ENCODE results near the gene CPEB3. TPM values are rescaled to one million over a fixed set of nuclear protein-coding genes. Genes with fewer than 3 reads are reported as not detected.
"Not testable (repeated sequence)": the region's sequence is repeated elsewhere in the genome, so short reads cannot be mapped to it uniquely, and the experiment has no call there.

CPEB3 gene
- total RNA-seq, 1 donor from 2014 or later: 1.9 TPM

DNA sequence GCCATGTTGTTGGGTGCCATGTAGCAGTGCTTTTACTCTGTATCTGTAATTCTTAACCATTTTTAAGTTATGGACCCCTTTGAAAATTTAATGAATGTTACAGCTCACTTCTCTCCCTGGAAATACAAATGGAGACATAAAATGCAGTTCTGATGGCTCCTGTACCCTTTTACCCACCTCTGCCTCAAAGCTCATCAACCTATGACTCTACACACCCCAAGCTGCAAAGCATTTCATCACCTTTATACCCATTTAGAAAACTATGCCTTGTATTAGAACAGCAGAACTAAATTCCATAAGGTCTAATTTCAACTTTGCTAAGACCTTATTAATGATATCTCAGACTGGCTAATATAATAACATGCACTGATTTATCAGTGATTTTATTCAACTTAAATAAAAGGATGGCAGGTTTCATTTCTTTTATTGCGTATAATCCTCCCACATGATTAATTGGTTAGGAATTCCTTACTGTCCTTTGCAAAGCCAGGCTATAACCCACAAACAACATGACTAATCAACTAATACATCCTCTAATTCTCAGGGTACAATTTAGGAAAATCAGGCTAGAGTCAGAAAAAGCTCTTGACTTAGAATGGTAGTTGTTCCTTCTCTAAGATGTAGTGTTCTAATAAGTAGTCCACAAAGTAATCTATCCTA is 68.1 kb downstream of the CPEB3 start:
- Mint-ChIP-seq H3K4me1 (ENCODE audit: low read depth) (no peaks in the 10 kb centered on the region), H3K27ac (no peak overlapping the region), H3K36me3 (ENCODE audit: low read depth) (no peaks in the 10 kb centered on the region), H3K4me3 (ENCODE audit: low read depth) (no peak overlapping the region), H3K27me3 (ENCODE audit: low read depth) (peaks cover 6% of the 10 kb centered on the region), H3K9me3 (no peaks in the 10 kb centered on the region)
- DNase-seq (ENCODE audit: low spot score): no peak
- intact Hi-C loops (cut with micrococcal nuclease): no loop called here

DNA sequence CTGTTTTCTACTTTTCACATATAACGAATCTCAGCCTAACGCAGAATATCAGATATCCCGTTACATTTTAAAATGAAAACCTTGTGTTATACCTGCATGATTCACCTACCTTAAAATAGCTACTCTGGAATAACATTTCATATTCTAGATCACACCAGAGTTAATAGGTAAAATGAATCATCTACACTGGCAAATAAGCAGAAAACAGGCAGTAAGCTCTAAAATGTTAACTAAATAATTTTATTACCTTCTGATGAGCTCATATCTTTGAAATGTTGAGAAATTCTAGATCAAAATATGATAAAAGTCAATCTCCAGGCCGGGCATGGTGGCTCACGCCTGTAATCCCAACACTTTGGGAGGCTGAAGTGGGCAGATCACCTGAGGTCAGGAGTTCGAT is 71.3 kb downstream of the CPEB3 start:
- Mint-ChIP-seq H3K27ac (no peak overlapping the region), H3K4me3 (ENCODE audit: low read depth) (no peak overlapping the region), H3K9me3 (no peaks in the 10 kb centered on the region), H3K36me3 (ENCODE audit: low read depth) (no peaks in the 10 kb centered on the region), H3K27me3 (ENCODE audit: low read depth) (peaks cover 6% of the 10 kb centered on the region), H3K4me1 (ENCODE audit: low read depth) (no peaks in the 10 kb centered on the region)
- intact Hi-C loops (cut with micrococcal nuclease): no loop called here
- no peak for DNase-seq (ENCODE audit: low spot score)

DNA sequence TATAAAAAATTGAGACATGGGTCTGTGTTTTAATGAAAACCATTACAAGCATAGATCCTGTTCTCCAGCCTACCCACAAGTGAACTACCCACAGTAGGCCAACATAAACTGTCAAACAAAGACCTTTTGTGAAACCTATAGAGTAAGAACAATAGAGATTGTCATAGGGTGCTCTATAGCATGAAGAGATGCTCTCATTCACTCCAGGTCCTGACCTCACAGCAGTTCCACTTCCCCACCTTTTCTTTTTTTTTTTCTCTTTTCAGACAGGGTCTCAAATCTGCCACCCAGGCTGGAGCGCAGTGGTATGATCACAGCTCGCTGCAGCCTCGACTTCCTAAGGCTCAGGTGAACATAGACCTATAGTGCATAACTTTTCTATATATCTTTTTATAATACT is 72.3 kb downstream of the CPEB3 start:
- no peaks in the 10 kb centered on the region for H3K9me3 Mint-ChIP-seq
- H3K4me3 Mint-ChIP-seq (ENCODE audit: low read depth): no peak overlapping the region
- DNase-seq (ENCODE audit: low spot score): no peak
- H3K4me1 Mint-ChIP-seq (ENCODE audit: low read depth): peaks cover 3% of the 10 kb centered on the region
- H3K27me3 Mint-ChIP-seq (ENCODE audit: low read depth): peaks cover 8% of the 10 kb centered on the region
- H3K27ac Mint-ChIP-seq: no peak overlapping the region
- intact Hi-C loops (cut with micrococcal nuclease): no loop called here
- no peaks in the 10 kb centered on the region for H3K36me3 Mint-ChIP-seq (ENCODE audit: low read depth)

DNA sequence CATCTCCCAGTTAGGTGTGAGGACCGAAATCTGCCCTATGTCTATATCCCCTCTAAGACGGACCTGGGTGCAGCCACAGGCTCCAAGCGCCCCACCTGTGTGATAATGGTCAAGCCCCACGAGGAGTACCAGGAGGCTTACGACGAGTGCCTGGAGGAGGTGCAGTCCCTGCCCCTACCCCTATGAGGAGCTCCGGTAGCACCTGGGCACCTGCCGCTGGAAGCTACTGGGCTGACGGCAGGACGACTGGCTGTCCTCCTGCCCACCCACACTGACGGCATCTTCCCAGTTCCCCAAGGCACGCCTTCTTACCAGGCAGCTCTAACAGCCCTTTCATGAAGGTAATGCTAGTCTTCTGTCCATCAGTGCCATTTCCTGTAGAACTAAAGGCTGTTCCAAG is 74.3 kb downstream of the CPEB3 start:
- H3K9me3 Mint-ChIP-seq; intact Hi-C loops (cut with micrococcal nuclease); H3K36me3 Mint-ChIP-seq (ENCODE audit: low read depth); H3K4me1 Mint-ChIP-seq (ENCODE audit: low read depth); H3K27ac Mint-ChIP-seq; H3K4me3 Mint-ChIP-seq (ENCODE audit: low read depth); DNase-seq (ENCODE audit: low spot score): not testable (repeated sequence)
- H3K27me3 Mint-ChIP-seq (ENCODE audit: low read depth): peaks cover 13% of the 10 kb centered on the region

DNA sequence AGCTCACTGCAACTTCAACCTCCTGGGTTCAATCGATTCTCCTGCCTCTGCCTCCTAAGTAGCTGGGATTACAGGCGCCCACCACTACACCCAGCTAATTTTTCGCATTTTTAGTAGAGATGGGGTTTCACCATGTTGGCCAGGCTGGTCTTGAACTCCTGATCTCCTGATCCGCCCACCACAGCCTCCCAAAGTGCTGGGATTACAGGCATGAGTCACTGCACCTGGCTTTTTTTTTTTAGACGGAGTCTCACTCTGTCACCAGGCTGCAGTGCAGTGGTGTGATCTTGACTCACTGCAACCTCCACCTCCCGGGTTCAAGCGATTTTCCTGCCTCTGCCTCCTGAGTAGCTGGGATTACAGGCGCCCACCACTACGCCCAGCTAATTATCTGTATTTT is 75.7 kb downstream of the CPEB3 start:
- Mint-ChIP-seq H3K27me3 (ENCODE audit: low read depth) (peaks cover 15% of the 10 kb centered on the region), H3K4me1 (ENCODE audit: low read depth) (peaks cover 12% of the 10 kb centered on the region)
- DNase-seq (ENCODE audit: low spot score); H3K4me3 Mint-ChIP-seq (ENCODE audit: low read depth); intact Hi-C loops (cut with micrococcal nuclease); H3K27ac Mint-ChIP-seq; H3K9me3 Mint-ChIP-seq; H3K36me3 Mint-ChIP-seq (ENCODE audit: low read depth): not testable (repeated sequence)

DNA sequence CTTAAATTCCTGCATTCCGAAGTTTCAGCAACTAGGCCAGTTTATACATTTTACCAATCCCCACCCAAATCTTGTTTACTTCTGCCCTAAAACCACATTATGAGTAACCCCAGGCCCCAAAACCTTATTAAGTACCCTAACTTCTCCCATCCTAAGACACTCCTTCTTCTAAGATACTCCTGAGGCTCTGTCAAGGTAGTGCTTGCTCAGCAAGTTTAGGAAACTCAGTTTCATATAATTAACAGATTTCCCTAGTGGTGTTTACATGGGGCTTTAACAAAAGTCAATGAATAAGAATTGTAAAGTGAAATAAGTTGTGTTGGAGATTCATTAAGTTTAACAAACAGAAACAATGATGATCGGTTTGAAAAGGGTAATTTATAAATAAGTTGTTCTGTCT is 77.8 kb downstream of the CPEB3 start:
- H3K27me3 Mint-ChIP-seq (ENCODE audit: low read depth): peaks cover 25% of the 10 kb centered on the region
- no peak overlapping the region for H3K27ac Mint-ChIP-seq
- H3K4me1 Mint-ChIP-seq (ENCODE audit: low read depth): peaks cover 12% of the 10 kb centered on the region
- peaks cover 3% of the 10 kb centered on the region for H3K36me3 Mint-ChIP-seq (ENCODE audit: low read depth)
- H3K9me3 Mint-ChIP-seq: no peaks in the 10 kb centered on the region
- no peak for DNase-seq (ENCODE audit: low spot score)
- H3K4me3 Mint-ChIP-seq (ENCODE audit: low read depth): no peak overlapping the region
- intact Hi-C loops (cut with micrococcal nuclease): loop anchor here (5.0 kb wide), 3 partner anchors 79 to 251 kb away; partner anchors contain the start of genes CPEB3 and MARCHF5

DNA sequence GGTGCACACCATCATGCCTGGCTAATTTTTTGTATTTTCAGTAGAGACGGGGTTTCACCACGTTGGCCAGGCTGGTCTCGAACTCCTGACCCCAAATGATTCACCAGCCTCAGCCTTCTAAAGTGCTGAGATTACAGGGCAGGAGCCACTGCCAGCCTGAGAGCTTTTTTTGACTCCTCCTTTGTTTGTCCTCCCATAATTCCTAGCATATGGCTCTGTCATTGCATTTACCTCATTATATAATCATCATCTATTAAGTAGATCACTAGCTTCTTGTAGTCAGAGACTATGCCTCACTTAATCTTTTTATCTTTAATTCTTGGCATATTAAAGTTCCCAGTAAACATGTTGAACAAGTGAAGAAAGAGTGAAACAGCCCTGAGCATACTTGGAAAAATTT is 82.1 kb downstream of the CPEB3 start:
- Mint-ChIP-seq H3K4me1 (ENCODE audit: low read depth) (peaks cover 10% of the 10 kb centered on the region), H3K4me3 (ENCODE audit: low read depth) (no peak overlapping the region), H3K9me3 (no peaks in the 10 kb centered on the region), H3K27me3 (ENCODE audit: low read depth) (peaks cover 23% of the 10 kb centered on the region), H3K27ac (no peak overlapping the region), H3K36me3 (ENCODE audit: low read depth) (peaks cover 3% of the 10 kb centered on the region)
- DNase-seq (ENCODE audit: low spot score): no peak
- intact Hi-C loops (cut with micrococcal nuclease): no loop called here

DNA sequence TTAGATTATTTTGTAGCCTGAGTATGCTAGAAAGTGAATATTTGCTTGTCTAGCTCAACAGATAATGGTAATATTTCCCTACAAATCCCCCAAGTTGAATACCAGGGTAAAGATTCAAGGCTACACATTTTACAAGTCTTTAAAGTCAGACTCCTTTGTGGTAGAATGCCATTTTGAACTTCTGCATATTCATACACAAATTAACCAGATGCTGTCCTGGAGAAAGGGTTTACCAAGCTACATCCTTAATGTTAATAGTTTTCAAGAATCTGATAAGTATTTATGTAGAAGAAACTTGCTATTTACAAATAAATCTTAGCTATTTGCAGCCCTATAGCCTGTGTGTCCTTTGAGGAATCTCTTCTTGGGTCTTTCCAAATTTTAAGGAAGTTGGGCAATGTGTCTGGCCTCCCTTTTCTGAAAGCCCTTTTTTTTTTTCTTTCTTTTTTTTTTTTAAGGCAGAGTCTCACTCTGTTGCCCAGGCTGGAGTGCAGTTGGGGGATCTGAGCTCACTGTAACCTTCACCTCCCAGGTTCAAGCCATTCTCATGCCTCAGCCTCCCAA is 82.6 kb downstream of the CPEB3 start:
- Mint-ChIP-seq H3K36me3 (ENCODE audit: low read depth) (peaks cover 3% of the 10 kb centered on the region), H3K27ac (no peak overlapping the region), H3K9me3 (no peaks in the 10 kb centered on the region), H3K4me3 (ENCODE audit: low read depth) (no peak overlapping the region), H3K27me3 (ENCODE audit: low read depth) (peaks cover 21% of the 10 kb centered on the region), H3K4me1 (ENCODE audit: low read depth) (peaks cover 9% of the 10 kb centered on the region)
- intact Hi-C loops (cut with micrococcal nuclease): no loop called here
- DNase-seq (ENCODE audit: low spot score): no peak

DNA sequence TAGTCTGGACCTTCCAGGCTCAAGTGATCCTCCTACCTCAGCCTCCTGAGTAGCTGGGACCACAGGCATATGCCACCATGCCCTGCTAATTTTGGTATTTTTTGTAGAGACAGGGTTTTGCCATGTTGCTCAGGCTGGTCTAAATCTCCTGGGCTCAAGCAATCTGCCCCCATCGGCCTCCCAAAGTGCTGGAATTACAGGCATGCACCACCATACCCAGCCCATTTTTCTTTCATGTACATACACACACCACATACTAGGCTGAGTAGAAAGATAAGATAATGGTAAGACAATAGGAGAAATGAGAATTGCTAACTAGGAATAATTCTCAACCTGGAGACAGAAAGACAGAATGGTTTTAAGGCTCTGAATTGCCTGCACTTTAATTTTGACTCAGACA is 83.8 kb downstream of the CPEB3 start:
- no peaks in the 10 kb centered on the region for H3K9me3 Mint-ChIP-seq
- H3K27me3 Mint-ChIP-seq (ENCODE audit: low read depth): peaks cover 16% of the 10 kb centered on the region
- H3K4me3 Mint-ChIP-seq (ENCODE audit: low read depth): no peak overlapping the region
- H3K27ac Mint-ChIP-seq: no peak overlapping the region
- H3K4me1 Mint-ChIP-seq (ENCODE audit: low read depth): peaks cover 5% of the 10 kb centered on the region
- H3K36me3 Mint-ChIP-seq (ENCODE audit: low read depth): no peaks in the 10 kb centered on the region
- intact Hi-C loops (cut with micrococcal nuclease): no loop called here
- no peak for DNase-seq (ENCODE audit: low spot score)

DNA sequence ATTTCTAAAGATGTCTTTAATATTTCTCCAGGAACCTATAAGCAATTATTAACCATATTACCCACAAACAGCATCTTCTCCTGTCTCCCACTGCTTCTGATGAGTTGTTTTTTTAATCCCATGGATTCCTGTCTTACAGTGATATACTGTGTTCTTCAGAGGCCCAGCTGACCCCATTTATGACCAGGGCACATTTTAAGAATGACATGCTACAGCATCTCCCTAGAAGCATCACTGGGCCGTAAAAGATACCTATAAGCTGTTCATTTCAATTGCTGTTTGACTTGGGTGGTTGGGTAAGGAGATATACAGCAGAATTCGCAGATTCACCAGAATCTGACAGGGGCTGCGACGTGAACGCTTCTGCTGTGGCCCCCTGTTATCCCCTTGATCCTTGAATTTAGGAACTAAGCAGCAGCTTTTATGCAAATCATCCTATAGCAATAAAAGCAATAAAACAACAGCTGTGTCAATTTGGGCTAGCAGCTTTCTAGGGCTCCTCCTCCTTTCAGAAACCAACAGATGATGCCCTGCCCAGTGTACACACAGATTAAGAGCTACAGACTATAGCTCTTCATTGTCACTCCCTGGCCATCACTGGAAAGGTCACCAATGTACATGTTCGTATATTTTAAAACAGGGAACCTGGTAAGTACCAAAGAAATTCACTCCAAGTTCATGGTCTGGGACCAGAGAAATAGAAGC is 86.8 kb downstream of the CPEB3 start:
- Mint-ChIP-seq H3K4me1 (ENCODE audit: low read depth) (peaks cover 6% of the 10 kb centered on the region), H3K36me3 (ENCODE audit: low read depth) (no peaks in the 10 kb centered on the region), H3K27me3 (ENCODE audit: low read depth) (peaks cover 4% of the 10 kb centered on the region), H3K9me3 (no peaks in the 10 kb centered on the region), H3K4me3 (ENCODE audit: low read depth) (no peak overlapping the region), H3K27ac (no peak overlapping the region)
- intact Hi-C loops (cut with micrococcal nuclease): no loop called here
- DNase-seq (ENCODE audit: low spot score): no peak

DNA sequence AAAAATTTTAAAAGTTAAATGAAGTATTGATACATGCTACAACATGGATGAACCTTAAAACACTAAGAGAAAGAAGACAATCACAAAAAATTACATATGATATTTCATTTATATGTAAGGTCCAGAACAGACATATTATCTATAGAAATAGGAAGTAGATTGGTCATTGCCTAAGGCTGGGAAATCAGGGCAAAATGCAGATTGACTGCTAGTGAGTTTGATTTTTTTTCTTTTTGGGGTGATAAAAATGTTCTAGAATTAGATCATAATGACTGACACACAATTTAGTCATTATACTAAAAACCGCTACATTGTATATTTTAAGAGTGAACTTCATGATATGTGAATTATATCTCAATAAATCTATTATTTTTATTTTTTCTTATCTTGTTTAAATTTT is 88.3 kb downstream of the CPEB3 start:
- no peaks in the 10 kb centered on the region for H3K36me3 Mint-ChIP-seq (ENCODE audit: low read depth)
- H3K4me1 Mint-ChIP-seq (ENCODE audit: low read depth): peaks cover 6% of the 10 kb centered on the region
- H3K27me3 Mint-ChIP-seq (ENCODE audit: low read depth): peaks cover 3% of the 10 kb centered on the region
- no peak overlapping the region for H3K27ac Mint-ChIP-seq
- DNase-seq (ENCODE audit: low spot score): no peak
- H3K9me3 Mint-ChIP-seq: no peaks in the 10 kb centered on the region
- no peak overlapping the region for H3K4me3 Mint-ChIP-seq (ENCODE audit: low read depth)
- intact Hi-C loops (cut with micrococcal nuclease): no loop called here

DNA sequence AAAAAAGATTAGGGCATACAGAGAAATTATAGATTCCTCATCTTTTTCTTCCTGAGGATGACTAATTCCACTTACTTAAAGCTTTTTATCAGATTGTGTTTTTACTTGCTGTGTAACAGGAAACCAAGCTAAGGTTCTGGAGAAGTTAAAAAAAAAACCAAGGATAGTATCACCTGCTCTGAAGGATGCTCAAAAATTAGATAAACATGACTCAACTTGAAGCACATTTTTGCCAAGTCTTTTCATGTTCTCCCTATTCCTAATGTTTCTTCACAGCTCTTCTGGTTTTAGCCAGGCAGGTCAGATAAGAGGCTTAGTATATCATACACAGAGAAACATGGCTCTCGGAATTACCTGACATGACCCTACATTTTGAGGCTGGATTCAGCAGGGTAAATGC is 90.3 kb downstream of the CPEB3 start:
- Mint-ChIP-seq H3K9me3 (no peaks in the 10 kb centered on the region), H3K27ac (no peak overlapping the region), H3K36me3 (ENCODE audit: low read depth) (no peaks in the 10 kb centered on the region), H3K4me3 (ENCODE audit: low read depth) (no peak overlapping the region), H3K4me1 (ENCODE audit: low read depth) (peaks cover 6% of the 10 kb centered on the region), H3K27me3 (ENCODE audit: low read depth) (peaks cover 3% of the 10 kb centered on the region)
- no peak for DNase-seq (ENCODE audit: low spot score)
- intact Hi-C loops (cut with micrococcal nuclease): no loop called here

DNA sequence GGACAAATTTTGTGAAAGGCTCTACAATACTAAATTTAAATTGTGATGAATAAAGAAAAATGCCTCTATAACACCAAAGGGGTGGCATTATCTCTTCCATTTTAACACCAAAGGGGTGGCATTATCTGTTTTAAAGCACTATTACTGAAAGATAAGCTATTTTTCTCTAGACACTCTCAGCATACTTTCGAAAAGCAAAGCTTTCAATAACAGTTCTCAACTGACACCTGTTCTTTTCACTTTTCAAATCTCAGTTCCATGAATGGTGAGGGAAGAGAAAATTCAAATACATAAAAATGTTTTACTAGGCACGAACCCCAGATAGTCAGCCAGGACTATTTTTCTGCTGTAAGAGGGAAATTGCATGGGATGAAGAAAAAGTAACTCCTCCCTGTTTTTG is 103.8 kb downstream of the CPEB3 start:
- no peaks in the 10 kb centered on the region for H3K27me3 Mint-ChIP-seq (ENCODE audit: low read depth)
- H3K9me3 Mint-ChIP-seq: no peaks in the 10 kb centered on the region
- H3K4me3 Mint-ChIP-seq (ENCODE audit: low read depth): no peak overlapping the region
- no peak overlapping the region for H3K27ac Mint-ChIP-seq
- no peak for DNase-seq (ENCODE audit: low spot score)
- H3K4me1 Mint-ChIP-seq (ENCODE audit: low read depth): no peaks in the 10 kb centered on the region
- no peaks in the 10 kb centered on the region for H3K36me3 Mint-ChIP-seq (ENCODE audit: low read depth)
- intact Hi-C loops (cut with micrococcal nuclease): no loop called here
